Colonic mucosa (tissue), 4 donors: Measurements from ENCODE around the gene EXTL1. TPM values are rescaled to one million over a fixed set of nuclear protein-coding genes. Genes with fewer than 3 reads are reported as not detected.

Source experiments
- DNase-seq: peaks from one replicate; pipeline ENCODE4 v3.0.0-alpha.2; 2020
- H3K27ac ChIP-seq: fragments of 200-600 bp; one replicate; pipeline ENCODE4 v1.8.0; 2021
- H3K27me3 ChIP-seq: fragments of 200-600 bp; one replicate; pipeline ENCODE4 v1.8.0; 2021
- H3K36me3 ChIP-seq: fragments of 200-600 bp; one replicate; pipeline ENCODE4 v1.8.0; 2021
- H3K4me1 ChIP-seq: fragments of 200-600 bp; one replicate; pipeline ENCODE4 v1.8.0; 2021; ENCODE audit warnings: mild to moderate bottlenecking
- H3K4me3 ChIP-seq: fragments of 200-600 bp; one replicate; pipeline ENCODE4 v1.8.0; 2021
- H3K9ac ChIP-seq, 2 donors: one replicate each; pipeline ENCODE4 v1.7.0; 2013; ENCODE audit warnings: control low read depth in 2 of 2, low read depth in 2 of 2, low read length in 2 of 2
- H3K9me3 ChIP-seq: fragments of 200-600 bp; one replicate; pipeline ENCODE4 v1.8.0; 2021
- CTCF ChIP-seq: fragments of 200-600 bp; IDR thresholded peaks from one replicate; pipeline ENCODE4 v1.8.0; 2022; ENCODE audit warnings: antibody characterized with exemption, mild to moderate bottlenecking
- intact Hi-C: fragments of 100-400 bp; cut with DNase I; formaldehyde crosslinking; loops from one replicate; pipeline ENCODE4 v1.14.1; 2022
- total RNA-seq, 2 donors: library from RNA; stranded (reverse); fragmentation: NEBNext Ultra II Directional in 1 of 2; extraction: Animal tissue kit (Norgen Biotek cat#: 25700) in 1 of 2; gene quantifications; one replicate each; pipeline ENCODE4 v1.2.1, GENCODE V29; 2021
- donor health status: healthy.
- donor health status: DM: no; HTN: no; CAD: no.
- donor health status: DM: no; HTN: no; CAD: no.

Gene EXTL1
- total RNA-seq, 2 donors from 2014 or later: 0.05 to 0.29 TPM

- no peaks in the 10 kb centered on the region for H3K36me3 ChIP-seq
- intact Hi-C loops: loop anchor here (5.0 kb wide), 2 partner anchors 66 to 111 kb away; no protein-coding TSS in a partner anchor
- H3K4me3 ChIP-seq: peak overlapping the region; percentile 77
- H3K27me3 ChIP-seq: no peaks in the 10 kb centered on the region
- H3K4me1 ChIP-seq: peaks cover 3% of the 10 kb centered on the region
- DNase-seq: peak; percentile 89
- peak overlapping the region; percentile 45 for H3K27ac ChIP-seq
- H3K9me3 ChIP-seq: no peaks in the 10 kb centered on the region
- H3K9ac ChIP-seq: peak overlapping the region; percentile 82 to 92
- peak; percentile 100 for TF ChIP-seq CTCF
These were observed 14.6 kb downstream of the EXTL1 start for GRCh38 chr1:26035959-26036755.

DNA sequence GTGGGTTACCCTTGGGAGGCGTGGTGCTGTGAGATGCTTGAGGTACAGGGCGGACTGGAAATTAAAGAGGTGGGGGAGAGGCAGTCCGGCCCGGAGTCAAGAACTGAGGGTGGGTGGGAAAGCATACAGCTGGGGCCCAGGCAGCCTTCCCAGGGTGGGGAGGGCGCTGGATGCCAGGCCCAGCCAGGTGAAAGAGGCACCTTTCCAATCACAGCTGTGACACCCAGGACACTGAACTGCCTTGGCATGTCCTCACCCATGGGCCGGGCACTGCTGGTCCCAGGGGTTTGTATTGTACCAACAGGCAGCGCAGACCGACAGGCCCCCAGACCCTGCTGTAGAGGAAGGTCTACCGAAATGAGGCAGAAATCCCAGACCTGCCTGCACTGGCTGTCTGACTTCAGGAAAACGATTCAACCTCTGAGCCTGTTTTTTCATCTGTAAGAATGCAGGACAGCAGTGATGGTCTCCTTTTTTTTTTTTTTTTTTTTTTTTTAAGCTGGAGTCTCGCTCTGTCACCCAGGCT, 15.2 kb downstream of the EXTL1 start:
- Histone ChIP-seq H3K9ac (no peak overlapping the region), H3K27ac (no peak overlapping the region), H3K4me1 (peaks cover 3% of the 10 kb centered on the region), H3K9me3 (no peaks in the 10 kb centered on the region), H3K4me3 (no peak overlapping the region), H3K36me3 (no peaks in the 10 kb centered on the region), H3K27me3 (no peaks in the 10 kb centered on the region)
- DNase-seq: no peak
- TF ChIP-seq CTCF: no peak
- intact Hi-C loops: loop anchor here (5.0 kb wide), 2 partner anchors 65 to 110 kb away; no protein-coding TSS in a partner anchor

- H3K9me3 ChIP-seq: no peaks in the 10 kb centered on the region
- no peak for DNase-seq
- H3K27me3 ChIP-seq: no peaks in the 10 kb centered on the region
- no peak overlapping the region for H3K4me3 ChIP-seq
- TF ChIP-seq CTCF: no peak
- H3K4me1 ChIP-seq: peaks cover 3% of the 10 kb centered on the region
- no peak overlapping the region for H3K9ac ChIP-seq
- no peaks in the 10 kb centered on the region for H3K36me3 ChIP-seq
- no peak overlapping the region for H3K27ac ChIP-seq
- intact Hi-C loops: loop anchor here (5.0 kb wide), 2 partner anchors 64 to 109 kb away; no protein-coding TSS in a partner anchor
These were observed 16.3 kb downstream of the EXTL1 start for GRCh38 chr1:26037904-26038303.

- no peak for TF ChIP-seq CTCF
- Histone ChIP-seq H3K36me3 (no peaks in the 10 kb centered on the region), H3K9me3 (no peaks in the 10 kb centered on the region), H3K4me1 (peaks cover 3% of the 10 kb centered on the region), H3K27me3 (no peaks in the 10 kb centered on the region), H3K4me3 (no peak overlapping the region), H3K9ac (no peak overlapping the region), H3K27ac (no peak overlapping the region)
- no peak for DNase-seq
- intact Hi-C loops: loop anchor here (5.0 kb wide), 2 partner anchors 64 to 109 kb away; no protein-coding TSS in a partner anchor
These were observed 16.9 kb downstream of the EXTL1 start for GRCh38 chr1:26038477-26038876.

GRCh38 chr1:26038904-26039303, 17.3 kb downstream of the EXTL1 start:
- no peak overlapping the region for H3K4me3 ChIP-seq
- H3K4me1 ChIP-seq: peaks cover 3% of the 10 kb centered on the region
- no peaks in the 10 kb centered on the region for H3K36me3 ChIP-seq

More at GRCh38 chr1:26038904-26039303, 17.3 kb downstream of the EXTL1 start:
- no peak for TF ChIP-seq CTCF
- H3K27me3 ChIP-seq: no peaks in the 10 kb centered on the region
- no peak for DNase-seq
- no peak overlapping the region for H3K9ac ChIP-seq
- H3K9me3 ChIP-seq: no peaks in the 10 kb centered on the region
- intact Hi-C loops: loop anchor here (5.0 kb wide), 2 partner anchors 63 to 108 kb away; no protein-coding TSS in a partner anchor
- H3K27ac ChIP-seq: no peak overlapping the region
